ENCODE measurements around the gene ZSWIM1.

DNA sequence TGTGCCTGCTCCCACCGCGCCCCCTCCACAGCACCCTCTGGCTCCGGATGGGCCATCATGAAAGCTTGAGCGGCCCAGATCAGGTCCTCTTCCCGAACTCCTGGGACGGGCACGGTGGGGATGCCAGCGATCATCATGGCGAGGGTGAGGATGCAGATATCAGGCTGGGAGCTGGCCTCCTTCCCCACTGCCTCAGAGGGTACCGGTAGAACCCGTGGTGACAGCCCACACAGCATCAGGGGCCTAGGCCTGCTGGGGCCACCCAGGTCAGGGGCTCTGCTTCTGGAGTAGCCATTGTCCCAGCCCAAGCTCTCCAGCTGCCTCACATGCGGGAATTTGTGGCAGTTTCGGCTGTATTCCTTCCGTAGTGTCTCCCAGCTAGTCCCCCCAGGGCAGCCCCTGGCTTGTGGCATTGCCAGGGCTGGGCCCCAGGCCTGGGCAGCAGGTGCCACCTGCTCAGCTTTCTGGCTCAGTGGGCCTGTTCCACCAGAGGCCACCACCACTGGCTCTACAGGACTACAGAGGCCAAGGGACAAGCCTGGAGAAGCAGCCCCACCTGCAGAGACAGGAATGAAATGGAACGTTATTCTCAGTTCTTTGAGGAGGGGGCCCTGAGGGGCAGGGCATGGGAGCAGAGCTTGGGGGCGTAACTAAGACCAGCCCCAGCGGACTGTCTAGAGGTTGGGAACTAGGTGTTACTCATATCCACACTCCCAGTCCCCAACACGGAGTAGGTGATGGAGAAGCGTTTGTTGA, 5.7 kb downstream of the ZSWIM1 start:
- no peak for TF ChIP-seq FOXK2 (IDR thresholded peaks at IDR 0.05)
- TF ChIP-seq SP1 (IDR thresholded peaks at IDR 0.05), result no peak
- TF ChIP-seq, protein P1, sequence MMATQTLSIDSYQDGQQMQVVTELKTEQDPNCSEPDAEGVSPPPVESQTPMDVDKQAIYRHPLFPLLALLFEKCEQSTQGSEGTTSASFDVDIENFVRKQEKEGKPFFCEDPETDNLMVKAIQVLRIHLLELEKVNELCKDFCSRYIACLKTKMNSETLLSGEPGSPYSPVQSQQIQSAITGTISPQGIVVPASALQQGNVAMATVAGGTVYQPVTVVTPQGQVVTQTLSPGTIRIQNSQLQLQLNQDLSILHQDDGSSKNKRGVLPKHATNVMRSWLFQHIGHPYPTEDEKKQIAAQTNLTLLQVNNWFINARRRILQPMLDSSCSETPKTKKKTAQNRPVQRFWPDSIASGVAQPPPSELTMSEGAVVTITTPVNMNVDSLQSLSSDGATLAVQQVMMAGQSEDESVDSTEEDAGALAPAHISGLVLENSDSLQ (IDR thresholded peaks at IDR 0.05), result no peak
- no peak for TF ChIP-seq L3MBTL2 (conservative IDR thresholded peaks at IDR 0.05)
- TF ChIP-seq TARDBP (IDR thresholded peaks at IDR 0.05), result no peak
- no peak for TF ChIP-seq BHLHE40 (IDR thresholded peaks at IDR 0.05; ENCODE audit: borderline replicate concordance)
- no peak for TF ChIP-seq ELF4 (IDR thresholded peaks at IDR 0.05)
- no peak for TF ChIP-seq NFRKB (IDR thresholded peaks at IDR 0.05)
- no peak for TF ChIP-seq HDGF (IDR thresholded peaks at IDR 0.05; ENCODE audit: borderline replicate concordance)
- no peak for TF ChIP-seq FOXA1 (IDR thresholded peaks at IDR 0.05)
- TF ChIP-seq ARNT (IDR thresholded peaks at IDR 0.05), result no peak
- no peak for TF ChIP-seq FOXM1 (IDR thresholded peaks at IDR 0.05; ENCODE audit: borderline replicate concordance)
- TF ChIP-seq ZNF384 (IDR thresholded peaks at IDR 0.05), result no peak
- TF ChIP-seq CTBP1 (IDR thresholded peaks at IDR 0.05; ENCODE audit: borderline replicate concordance), result no peak
